ENCODE measurements around the gene PCBP1.

- TF ChIP-seq, protein P1, sequence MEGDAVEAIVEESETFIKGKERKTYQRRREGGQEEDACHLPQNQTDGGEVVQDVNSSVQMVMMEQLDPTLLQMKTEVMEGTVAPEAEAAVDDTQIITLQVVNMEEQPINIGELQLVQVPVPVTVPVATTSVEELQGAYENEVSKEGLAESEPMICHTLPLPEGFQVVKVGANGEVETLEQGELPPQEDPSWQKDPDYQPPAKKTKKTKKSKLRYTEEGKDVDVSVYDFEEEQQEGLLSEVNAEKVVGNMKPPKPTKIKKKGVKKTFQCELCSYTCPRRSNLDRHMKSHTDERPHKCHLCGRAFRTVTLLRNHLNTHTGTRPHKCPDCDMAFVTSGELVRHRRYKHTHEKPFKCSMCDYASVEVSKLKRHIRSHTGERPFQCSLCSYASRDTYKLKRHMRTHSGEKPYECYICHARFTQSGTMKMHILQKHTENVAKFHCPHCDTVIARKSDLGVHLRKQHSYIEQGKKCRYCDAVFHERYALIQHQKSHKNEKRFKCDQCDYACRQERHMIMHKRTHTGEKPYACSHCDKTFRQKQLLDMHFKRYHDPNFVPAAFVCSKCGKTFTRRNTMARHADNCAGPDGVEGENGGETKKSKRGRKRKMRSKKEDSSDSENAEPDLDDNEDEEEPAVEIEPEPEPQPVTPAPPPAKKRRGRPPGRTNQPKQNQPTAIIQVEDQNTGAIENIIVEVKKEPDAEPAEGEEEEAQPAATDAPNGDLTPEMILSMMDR (IDR thresholded peaks at IDR 0.05) = no peak
- TF ChIP-seq POLR2A (IDR thresholded peaks at IDR 0.05) = no peak
These were observed 45.8 kb downstream of the PCBP1 start for GRCh38 chr2:70133127-70133452.

Measured in body of pancreas (tissue), 4 donors.